Pancreas (tissue), 10 donors: Measurements from ENCODE around the gene RAB41. TPM values are rescaled to one million over a fixed set of nuclear protein-coding genes. Genes with fewer than 3 reads are reported as not detected.

ENCODE experiments used
- ATAC-seq, 4 donors: fragments of 200-7000 bp; cut with Tn5 transposase; one replicate each; pipeline versions ENCODE4 v1.8.0 to v1.9.1; 2020; ENCODE audit warnings: mild to moderate bottlenecking in 4 of 4, moderate library complexity in 4 of 4
- DNase-seq, 6 donors: peaks; one replicate each; pipeline ENCODE4 v3.0.0-alpha.2; 2020
- FAIRE-seq: peaks from 2 replicates; lab custom pipeline; 2012; peaks lifted over from hg19 to GRCh38; lab: Jason Lieb, UNC
- H3K27ac ChIP-seq, 4 donors: fragments of 200-600 bp; sonication (generic); 1 replicate in 3 of 4; 2 replicates in 1 of 4; pipeline versions ENCODE4 v1.5.0 to v1.8.0; 2020
- H3K27me3 ChIP-seq, 4 donors: fragments of 200-600 bp; one replicate each; pipeline ENCODE4 v1.8.0; 2021
- H3K36me3 ChIP-seq, 3 donors: fragments of 200-600 bp; sonication (generic) in 1 of 3; one replicate each; pipeline versions ENCODE4 v1.5.0 to v1.8.0; 2020 to 2021
- H3K4me1 ChIP-seq, 3 donors: fragments of 200-600 bp; one replicate each; pipeline ENCODE4 v1.8.0; 2021
- H3K4me3 ChIP-seq, 4 donors: fragments of 200-600 bp; sonication (generic) in 2 of 4; one replicate each; pipeline versions ENCODE4 v1.5.0 to v1.8.0; 2020 to 2021
- H3K9me3 ChIP-seq, 4 donors: fragments of 200-600 bp; one replicate each; pipeline ENCODE4 v1.8.0; 2021
- CTCF ChIP-seq, 4 donors: fragments of 200-600 bp; sonication (generic) in 3 of 4; IDR thresholded peaks; one replicate each; pipeline versions ENCODE4 v1.5.0 to v1.8.0; 2021; ENCODE audit warnings: antibody characterized with exemption in 4 of 4
- WGBS, 2 donors: extraction: QIAGEN DNeasy Blood & Tissue Kit; methylation state at CpG; one replicate each; pipeline ENCODE4 v1.1.7; 2013; 5-methylcytosine and 5-hydroxymethylcytosine counted together
- intact Hi-C, 3 donors: fragments of 100-400 bp; cut with DNase I; formaldehyde crosslinking; loops; one replicate each; pipeline versions ENCODE4 v1.11.1 to v1.14.2; 2022
- polyA plus RNA-seq, 2 donors: library from polyadenylated mRNA; stranded (reverse); fragments of 200-250 nt; gene quantifications; one replicate each; pipeline ENCODE4 v1.2.3, GENCODE V29; 2013
- total RNA-seq, 6 donors: library from RNA; stranded (reverse); fragmentation: NEBNext Ultra II Directional in 4 of 6; extraction: Animal tissue kit (Norgen Biotek cat#: 25700) in 4 of 6; gene quantifications; one replicate each; pipeline versions ENCODE4 v1.2.1 to v1.2.4, GENCODE V29; 2021 to 2023
- donor health status: healthy with polysubstance abuse.
- donor health status: DM: no; HTN: no; CAD: no; lungs with moderate emphysema.
- donor health status: DM: no; HTN: no; CAD: no.
- donor health status: control.
- donor health status: control.
- donor health status: Bipolar disorder and iron deficiency.
- donor health status: DM: yes; HTN: yes; CAD: no.
- donor health status: DM: no; HTN: no; CAD: no.
- donor health status: DM: no; HTN: no; CAD: no.
- donor health status: DM: yes; HTN: yes; CAD: no.

The RAB41 gene
- total and polyA plus RNA-seq, 8 donors = not detected

- Histone ChIP-seq H3K36me3 (no peaks in the 10 kb centered on the region), H3K4me1 (no peaks in the 10 kb centered on the region), H3K4me3 (no peak overlapping the region), H3K9me3 (no peaks in the 10 kb centered on the region), H3K27me3 (peaks cover 0 to 4% (median 0%) of the 10 kb centered on the region in 4 donors), H3K27ac (no peak overlapping the region)
- intact Hi-C loops = no loop called here
- 62 to 79% methylated on average over 3 of the region's 3 CpGs for WGBS, 2 donors
- DNase-seq = no peak
- no peak for TF ChIP-seq CTCF (IDR thresholded peaks at IDR 0.05)
- no peak for ATAC-seq
- no peak for FAIRE-seq
These were observed 1.4 kb upstream of the RAB41 start for GRCh38 chrX:70280573-70280972.

- DNase-seq (no peak), ATAC-seq (no peak), FAIRE-seq (no peak)
- 24 to 46% methylated on average over 11 of the region's 11 CpGs for WGBS, 2 donors
- Histone ChIP-seq H3K9me3 (no peaks in the 10 kb centered on the region), H3K4me3 (peak overlapping the region; percentile 11 to 50 (median 28)), H3K36me3 (no peaks in the 10 kb centered on the region), H3K4me1 (no peaks in the 10 kb centered on the region), H3K27me3 (peaks cover 0 to 4% (median 0%) of the 10 kb centered on the region in 4 donors), H3K27ac (peak overlapping the region in 1 of 4 donors; percentile 18)
- intact Hi-C loops = no loop called here
- TF ChIP-seq CTCF (IDR thresholded peaks at IDR 0.05) = no peak
These were observed 7.3 kb downstream of the RAB41 start for GRCh38 chrX:70289168-70289792.

- peak; percentile 76 to 90 (median 83) for DNase-seq
These were observed 8.1 kb downstream of the RAB41 start, which contains the start of the genes KIF4A and PDZD11 for GRCh38 chrX:70289793-70290770. KIF4A (plus strand) TSS chrX:70290104; CDS start chrX:70290459, 355 bp downstream. PDZD11 (minus strand) TSS chrX:70289927; CDS start chrX:70289341, 586 bp downstream.

GRCh38 chrX:70292788-70293187 is 10.8 kb downstream of the RAB41 start:
- Histone ChIP-seq H3K4me3 (no peak overlapping the region), H3K27ac (no peak overlapping the region), H3K27me3 (peaks cover 0 to 11% (median 0%) of the 10 kb centered on the region in 4 donors), H3K9me3 (no peaks in the 10 kb centered on the region), H3K4me1 (no peaks in the 10 kb centered on the region), H3K36me3 (no peaks in the 10 kb centered on the region)
- ATAC-seq (no peak), FAIRE-seq (no peak), DNase-seq (no peak)
- intact Hi-C loops = no loop called here
- no peak for TF ChIP-seq CTCF (IDR thresholded peaks at IDR 0.05)
- 0% methylated on average over 1 of the region's 1 CpG for WGBS, 2 donors

More at GRCh38 chrX:70289793-70290770, 8.1 kb downstream of the RAB41 start, which contains the start of the genes KIF4A and PDZD11:
- peak within 1 kb of the TSS in 1 of 4 donors; percentile 18 for H3K27ac ChIP-seq
- WGBS, 2 donors = 1 to 31% methylated on average over 61 to 62 of the region's 62 CpGs
- no peaks in the 10 kb centered on the region for H3K4me1 ChIP-seq
- H3K4me3 ChIP-seq = peak within 1 kb of the TSS; percentile 11 to 50 (median 28)
- H3K36me3 ChIP-seq = no peaks in the 10 kb centered on the region
- intact Hi-C loops = no loop called here
- ATAC-seq (peak; percentile 100), FAIRE-seq (no peak)
- TF ChIP-seq CTCF (IDR thresholded peaks at IDR 0.05) = no peak
- no peaks in the 10 kb centered on the region for H3K9me3 ChIP-seq
- peaks cover 0 to 4% (median 0%) of the 10 kb centered on the region in 4 donors for H3K27me3 ChIP-seq
